Mesendoderm (in vitro differentiated cells): ENCODE measurements around the gene IST1.

Experiments
- DNase-seq: peaks from one replicate; pipeline ENCODE4 v3.0.0; 2013
- H2AK5ac ChIP-seq: 2 replicates; pipeline ENCODE4 v1.6.1; 2013; ENCODE audit warnings: low read length, inconsistent platforms
- H2BK120ac ChIP-seq: 2 replicates; pipeline ENCODE4 v1.6.1; 2013; ENCODE audit warnings: low read depth, mild to moderate bottlenecking, low read length, moderate library complexity, mixed read lengths
- H2BK15ac ChIP-seq: replicated peaks from 2 replicates; pipeline ENCODE4 v1.6.1; 2013; ENCODE audit warnings: low read depth, mild to moderate bottlenecking, moderate library complexity
- H2BK5ac ChIP-seq: 2 replicates; pipeline ENCODE4 v1.6.1; 2013; ENCODE audit warnings: low read length, inconsistent platforms
- H3K18ac ChIP-seq: 2 replicates; pipeline ENCODE4 v1.6.1; 2013; ENCODE audit warnings: mild to moderate bottlenecking, low read length, mixed read lengths
- H3K23ac ChIP-seq: one replicate; pipeline ENCODE4 v1.6.1; 2013; ENCODE audit warnings: low read length
- H3K27ac ChIP-seq: 2 replicates; pipeline ENCODE4 v1.5.1; 2013; ENCODE audit warnings: low read depth, mild to moderate bottlenecking, inconsistent platforms, low read length, moderate library complexity
- H3K27me3 ChIP-seq: 2 replicates; pipeline ENCODE4 v1.6.1; 2013; ENCODE audit warnings: low read length, control low read depth, mild to moderate bottlenecking, inconsistent platforms; ENCODE audit not compliant: insufficient read depth, poor library complexity
- H3K36me3 ChIP-seq: 2 replicates; pipeline ENCODE4 v1.6.1; 2013; ENCODE audit warnings: low read length, inconsistent platforms; ENCODE audit not compliant: control insufficient read depth, insufficient read depth
- H3K4ac ChIP-seq: one replicate; pipeline ENCODE4 v1.6.1; 2013; ENCODE audit warnings: low read depth, mild to moderate bottlenecking, low read length, moderate library complexity
- H3K4me1 ChIP-seq: 2 replicates; pipeline ENCODE4 v1.6.1; 2013; ENCODE audit warnings: low read depth, low read length, inconsistent platforms; ENCODE audit not compliant: control insufficient read depth
- H3K4me2 ChIP-seq: 2 replicates; pipeline ENCODE4 v1.6.1; 2013; ENCODE audit warnings: low read length
- H3K4me3 ChIP-seq: 2 replicates; pipeline ENCODE4 v1.5.1; 2013; ENCODE audit warnings: mild to moderate bottlenecking, low read length
- H3K56ac ChIP-seq: one replicate; pipeline ENCODE4 v1.6.1; 2013; ENCODE audit warnings: low read length
- H3K79me1 ChIP-seq: 2 replicates; pipeline ENCODE4 v1.6.1; 2013; ENCODE audit warnings: low read length, inconsistent platforms
- H3K79me2 ChIP-seq: 2 replicates; pipeline ENCODE4 v1.6.1; 2013; ENCODE audit warnings: mild to moderate bottlenecking, low read length; ENCODE audit not compliant: control insufficient read depth, insufficient read depth
- H3K9ac ChIP-seq: 2 replicates; pipeline ENCODE4 v1.6.1; 2013; ENCODE audit warnings: low read length, inconsistent platforms
- H4K5ac ChIP-seq: one replicate; pipeline ENCODE4 v1.6.1; 2013; ENCODE audit warnings: low read length
- H4K8ac ChIP-seq: one replicate; pipeline ENCODE4 v1.6.1; 2013; ENCODE audit warnings: low read depth, mild to moderate bottlenecking, control low read depth, low read length, moderate library complexity
- WGBS: extraction: QIAGEN DNeasy Blood & Tissue Kit; methylation state at CpG from one replicate; pipeline ENCODE4 v1.1.7; 2013; ENCODE audit warnings: low lambda C conversion rate, missing lambda C conversion rate; ENCODE audit not compliant: insufficient coverage; ENCODE audit errors: extremely low coverage; 5-methylcytosine and 5-hydroxymethylcytosine counted together

The IST1 gene

GRCh38 chr16:71851746-71852145, 43.6 kb upstream of the IST1 start:
- no peak overlapping the region for H3K4me3 ChIP-seq
- no peak overlapping the region for H2AK5ac ChIP-seq
- H3K27ac ChIP-seq = no peak overlapping the region

GRCh38 chr16:71852158-71852557, 43.2 kb upstream of the IST1 start:
- no peak overlapping the region for H3K4me3 ChIP-seq
- no peak overlapping the region for H3K4ac ChIP-seq
- H4K8ac ChIP-seq = no peak overlapping the region
- no peaks in the 10 kb centered on the region for H3K27me3 ChIP-seq
- H3K27ac ChIP-seq = no peak overlapping the region
- H3K36me3 ChIP-seq = peaks cover 9% of the 10 kb centered on the region
- H3K4me1 ChIP-seq = no peaks in the 10 kb centered on the region
- H3K56ac ChIP-seq = no peak overlapping the region
- no peak overlapping the region for H2BK5ac ChIP-seq
- H4K5ac ChIP-seq = no peak overlapping the region
- H2BK120ac ChIP-seq = no peak overlapping the region
- no peak overlapping the region for H3K18ac ChIP-seq
- WGBS = no CpG with 5 or more reads among the region's 3 CpGs
- DNase-seq = no peak
- peaks cover 7% of the 10 kb centered on the region for H3K79me1 ChIP-seq
- H2BK15ac ChIP-seq = no peak overlapping the region
- H3K79me2 ChIP-seq = peaks cover 6% of the 10 kb centered on the region
- H3K4me2 ChIP-seq = no peak overlapping the region
- H3K23ac ChIP-seq = no peak overlapping the region
- no peak overlapping the region for H2AK5ac ChIP-seq
- no peak overlapping the region for H3K9ac ChIP-seq

More at GRCh38 chr16:71851746-71852145, 43.6 kb upstream of the IST1 start:
- no peak overlapping the region for H4K8ac ChIP-seq
- H3K79me1 ChIP-seq = peaks cover 11% of the 10 kb centered on the region
- H3K4me1 ChIP-seq = peaks cover 3% of the 10 kb centered on the region
- H2BK120ac ChIP-seq = no peak overlapping the region
- H3K9ac ChIP-seq = no peak overlapping the region
- peaks cover 10% of the 10 kb centered on the region for H3K79me2 ChIP-seq
- no peak overlapping the region for H3K56ac ChIP-seq
- no peak overlapping the region for H4K5ac ChIP-seq
- no peak overlapping the region for H3K18ac ChIP-seq
- H2BK15ac ChIP-seq = no peak overlapping the region
- no peaks in the 10 kb centered on the region for H3K27me3 ChIP-seq
- H3K4ac ChIP-seq = no peak overlapping the region
- WGBS = no CpG with 5 or more reads among the region's 8 CpGs
- H3K23ac ChIP-seq = no peak overlapping the region
- no peak overlapping the region for H2BK5ac ChIP-seq
- no peak for DNase-seq
- H3K36me3 ChIP-seq = peaks cover 9% of the 10 kb centered on the region
- no peak overlapping the region for H3K4me2 ChIP-seq

- Histone ChIP-seq H2AK5ac (no peak overlapping the region), H3K79me2 (peaks cover 3% of the 10 kb centered on the region), H2BK5ac (no peak overlapping the region), H3K23ac (no peak overlapping the region), H3K4ac (no peak overlapping the region), H3K27me3 (no peaks in the 10 kb centered on the region), H4K5ac (no peak overlapping the region), H3K4me3 (no peak overlapping the region), H3K18ac (no peak overlapping the region), H3K4me2 (no peak overlapping the region), H3K27ac (no peak overlapping the region), H3K4me1 (no peaks in the 10 kb centered on the region), H2BK15ac (no peak overlapping the region), H4K8ac (no peak overlapping the region), H3K56ac (no peak overlapping the region), H2BK120ac (no peak overlapping the region), H3K36me3 (peaks cover 9% of the 10 kb centered on the region), H3K79me1 (peaks cover 7% of the 10 kb centered on the region), H3K9ac (no peak overlapping the region)
- no peak for DNase-seq
- WGBS = no CpG with 5 or more reads among the region's 4 CpGs
Measured at GRCh38 chr16:71852561-71852960, 42.8 kb upstream of the IST1 start.

- no peaks in the 10 kb centered on the region for H3K27me3 ChIP-seq
- H3K4me3 ChIP-seq = no peak overlapping the region
- H2BK5ac ChIP-seq = no peak overlapping the region
- no peak overlapping the region for H4K5ac ChIP-seq
- no peak overlapping the region for H4K8ac ChIP-seq
- no peak overlapping the region for H3K9ac ChIP-seq
- H2BK120ac ChIP-seq = no peak overlapping the region
- no peak overlapping the region for H2BK15ac ChIP-seq
- no peak overlapping the region for H3K23ac ChIP-seq
- no peak overlapping the region for H2AK5ac ChIP-seq
- H3K36me3 ChIP-seq = peaks cover 9% of the 10 kb centered on the region
- peaks cover 4% of the 10 kb centered on the region for H3K79me1 ChIP-seq
- H3K79me2 ChIP-seq = no peaks in the 10 kb centered on the region
- H3K56ac ChIP-seq = no peak overlapping the region
- WGBS = no CpG with 5 or more reads among the region's 4 CpGs
- H3K4me1 ChIP-seq = no peaks in the 10 kb centered on the region
- DNase-seq = no peak
- no peak overlapping the region for H3K4ac ChIP-seq
- H3K4me2 ChIP-seq = no peak overlapping the region
- H3K18ac ChIP-seq = no peak overlapping the region
- H3K27ac ChIP-seq = no peak overlapping the region
Measured at GRCh38 chr16:71853413-71853812, 41.9 kb upstream of the IST1 start.

GRCh38 chr16:71854369-71854948, 40.9 kb upstream of the IST1 start:
- no peak overlapping the region for H3K4me2 ChIP-seq
- no peaks in the 10 kb centered on the region for H3K4me1 ChIP-seq
- H3K27me3 ChIP-seq = no peaks in the 10 kb centered on the region
- H2AK5ac ChIP-seq = no peak overlapping the region
- H3K36me3 ChIP-seq = peaks cover 5% of the 10 kb centered on the region
- no peak overlapping the region for H3K27ac ChIP-seq
- no peak overlapping the region for H4K8ac ChIP-seq
- no peak overlapping the region for H2BK15ac ChIP-seq
- no peak overlapping the region for H2BK5ac ChIP-seq
- H3K9ac ChIP-seq = no peak overlapping the region
- H3K4me3 ChIP-seq = no peak overlapping the region
- H4K5ac ChIP-seq = no peak overlapping the region
- no peak overlapping the region for H2BK120ac ChIP-seq
- no peak overlapping the region for H3K23ac ChIP-seq
- no CpG with 5 or more reads among the region's 4 CpGs for WGBS
- H3K79me2 ChIP-seq = no peaks in the 10 kb centered on the region
- H3K4ac ChIP-seq = no peak overlapping the region
- H3K56ac ChIP-seq = no peak overlapping the region
- DNase-seq = no peak
- peaks cover 4% of the 10 kb centered on the region for H3K79me1 ChIP-seq
- H3K18ac ChIP-seq = no peak overlapping the region
